Measurements from ENCODE around the gene AREL1.

The AREL1 gene

GRCh38 chr14:74638966-74639365, 73.9 kb downstream of the AREL1 start:
- no peak for DNase-seq (ENCODE audit: low read depth in 2 of 3, low spot score in 1 of 3)

DNA sequence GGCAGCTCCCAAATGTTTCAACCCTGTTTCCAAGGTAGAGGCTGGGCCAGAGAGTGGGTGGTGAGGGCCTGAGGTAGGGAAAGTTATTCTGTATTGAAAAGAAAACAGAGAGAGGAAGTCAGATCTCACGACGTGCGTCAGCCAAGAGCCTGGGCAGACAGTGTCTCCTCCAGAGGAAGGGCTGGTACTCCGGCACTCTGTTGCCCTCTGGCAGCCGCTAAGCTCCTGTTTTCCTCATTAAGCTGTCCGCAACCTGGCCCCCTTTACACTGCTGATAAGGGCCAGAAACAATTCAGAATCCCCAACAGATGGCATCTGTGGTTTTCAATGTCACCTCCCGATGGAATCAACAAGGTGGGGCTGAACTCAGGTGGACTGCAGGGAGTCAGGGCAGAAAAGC, 74.8 kb downstream of the AREL1 start:
- no peak for DNase-seq (ENCODE audit: low read depth in 2 of 3, low spot score in 1 of 3)

- no peak for DNase-seq (ENCODE audit: low read depth in 2 of 3, low spot score in 1 of 3)
These were observed 75.7 kb downstream of the AREL1 start for GRCh38 chr14:74637178-74637550.

DNA sequence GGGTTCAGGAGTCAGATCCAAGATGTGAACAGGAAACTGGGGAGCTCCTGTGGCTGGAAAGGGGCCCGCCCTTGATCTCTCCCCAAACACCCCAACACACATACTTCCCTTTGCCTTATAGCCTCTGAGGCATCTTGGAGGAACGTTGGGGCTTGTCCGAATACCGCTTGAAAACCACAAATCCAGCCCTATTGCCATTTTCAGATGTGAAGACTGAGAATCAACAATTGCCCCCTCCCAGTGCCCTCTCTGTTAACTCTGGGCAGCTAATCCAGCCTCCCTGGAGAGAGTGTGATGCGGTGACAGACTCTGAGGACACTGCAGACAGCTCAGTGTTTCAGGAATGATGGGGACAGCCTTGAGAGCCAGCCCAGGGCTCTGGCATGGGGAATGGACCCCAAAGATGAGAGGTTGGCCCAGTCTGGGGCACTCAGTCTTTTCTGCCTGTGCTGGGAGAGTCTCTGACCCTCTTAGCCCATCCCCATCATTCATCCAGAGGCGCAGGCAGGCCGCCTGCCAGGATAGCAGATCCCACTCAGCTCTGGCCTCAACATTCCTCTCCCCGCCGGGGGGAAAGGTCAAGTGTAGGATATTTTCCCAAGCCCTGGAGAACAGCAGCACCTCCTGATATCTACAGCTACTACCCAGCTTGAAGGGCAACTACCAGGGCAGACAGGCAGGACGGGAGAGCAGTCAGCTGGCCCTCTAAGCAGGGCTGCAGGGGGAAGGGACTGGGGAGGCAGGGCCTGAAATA, 76.3 kb downstream of the AREL1 start:
- no peak for DNase-seq (ENCODE audit: low read depth in 2 of 3, low spot score in 1 of 3)

DNA sequence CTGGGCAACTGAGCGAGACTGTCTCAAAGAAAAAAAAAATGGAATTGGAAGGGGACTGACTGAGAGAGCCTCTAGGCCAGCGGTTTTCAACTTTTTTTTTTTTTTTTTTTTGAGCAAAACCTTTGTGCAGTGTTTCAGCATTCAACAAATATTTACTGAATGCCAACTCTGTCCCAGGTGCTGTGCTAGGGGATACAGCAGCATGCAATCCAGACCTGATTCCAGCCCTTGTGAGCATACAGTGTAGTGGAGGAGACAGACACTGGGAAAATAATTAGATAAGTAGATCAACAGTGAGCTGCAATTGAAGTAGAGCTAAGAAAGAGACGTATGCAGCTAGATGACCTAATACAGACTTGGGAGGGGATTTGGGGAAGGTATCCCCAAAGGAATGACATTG, 77.0 kb downstream of the AREL1 start:
- no peak for DNase-seq (ENCODE audit: low read depth in 2 of 3, low spot score in 1 of 3)

DNA sequence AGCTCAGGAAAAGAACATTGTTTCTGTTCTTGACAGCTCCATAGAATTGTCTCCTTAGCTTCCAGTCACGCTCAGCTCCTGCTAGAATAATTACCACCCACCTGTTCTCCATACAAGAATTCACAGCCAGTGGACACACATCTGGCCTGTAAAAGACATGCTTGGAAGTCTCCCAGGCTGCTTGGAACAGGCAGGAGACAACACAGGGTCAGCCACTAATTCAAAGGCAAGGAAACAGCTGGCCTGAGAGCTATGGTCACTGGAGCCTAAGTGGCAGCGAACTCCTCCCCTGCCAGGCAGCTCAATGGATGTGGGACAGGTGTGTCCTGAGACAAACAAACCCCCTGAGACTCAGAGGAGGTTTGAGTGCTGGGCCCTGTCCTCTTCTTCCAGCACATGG, 77.9 kb downstream of the AREL1 start:
- no peak for DNase-seq (ENCODE audit: low read depth in 2 of 3, low spot score in 1 of 3)

DNA sequence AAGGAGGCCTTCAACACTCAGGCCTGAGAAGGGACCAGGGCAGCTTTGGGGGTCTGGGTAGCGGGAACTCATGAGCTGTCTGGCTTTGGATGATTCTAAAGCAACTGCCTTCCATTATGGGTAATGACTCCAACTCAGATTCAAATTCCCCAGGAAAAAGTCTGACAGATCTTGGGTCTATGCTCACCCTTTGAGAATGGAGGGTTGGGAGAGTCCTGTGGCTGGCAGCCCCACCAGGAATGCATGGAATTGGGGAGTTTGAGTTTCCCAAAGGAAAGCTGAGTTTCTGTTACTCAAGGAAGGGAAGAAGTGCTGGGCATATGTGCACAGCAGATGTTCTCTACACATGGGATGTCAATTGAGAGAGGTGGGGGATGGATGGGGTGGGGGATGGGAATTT, 78.4 kb downstream of the AREL1 start:
- no peak for DNase-seq (ENCODE audit: low read depth in 2 of 3, low spot score in 1 of 3)

GRCh38 chr14:74630881-74631690, 81.8 kb downstream of the AREL1 start:
- DNase-seq (ENCODE audit: low read depth in 2 of 3, low spot score in 1 of 3): no peak

DNA sequence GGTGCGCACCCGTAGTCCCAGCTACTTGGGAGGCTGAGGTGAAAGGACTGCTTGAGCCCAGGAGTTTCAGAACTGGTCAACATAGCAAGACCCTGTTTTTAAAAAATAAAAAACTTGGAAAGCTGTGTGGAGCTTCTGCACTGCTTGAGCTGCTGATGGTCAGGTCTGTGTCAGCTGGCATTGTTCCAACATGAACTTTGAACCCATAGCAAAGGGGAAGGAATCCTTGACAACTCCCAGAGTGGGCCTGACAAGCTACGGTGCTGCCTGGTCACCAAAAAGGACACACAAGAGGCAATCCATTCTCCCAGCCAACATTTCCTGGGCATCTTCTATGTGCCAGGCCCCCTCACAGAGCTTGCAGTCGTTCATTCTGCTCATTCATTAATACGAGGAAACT, 84.5 kb downstream of the AREL1 start:
- DNase-seq (ENCODE audit: low read depth in 2 of 3, low spot score in 1 of 3): no peak

DNA sequence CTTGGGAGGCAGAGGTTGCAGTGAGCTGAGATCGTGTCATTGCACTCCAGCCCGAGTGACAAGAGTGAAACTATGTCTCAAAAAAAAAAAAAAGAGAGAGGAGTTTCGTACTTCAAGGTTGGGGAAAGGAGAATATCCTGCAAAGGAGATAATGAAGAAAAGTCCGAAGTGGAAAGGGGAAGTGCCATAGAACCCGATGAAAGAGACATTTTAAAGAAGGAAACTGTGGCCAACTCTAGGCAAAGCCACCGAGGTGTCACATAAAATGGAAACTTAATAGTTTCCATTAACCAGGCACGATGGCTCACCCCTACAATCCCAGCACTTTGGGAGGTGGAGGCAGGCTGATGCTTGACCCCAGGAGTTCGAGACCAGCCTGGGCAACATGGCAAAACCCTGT, 85.8 kb downstream of the AREL1 start:
- DNase-seq (ENCODE audit: low read depth in 2 of 3, low spot score in 1 of 3): no peak

DNA sequence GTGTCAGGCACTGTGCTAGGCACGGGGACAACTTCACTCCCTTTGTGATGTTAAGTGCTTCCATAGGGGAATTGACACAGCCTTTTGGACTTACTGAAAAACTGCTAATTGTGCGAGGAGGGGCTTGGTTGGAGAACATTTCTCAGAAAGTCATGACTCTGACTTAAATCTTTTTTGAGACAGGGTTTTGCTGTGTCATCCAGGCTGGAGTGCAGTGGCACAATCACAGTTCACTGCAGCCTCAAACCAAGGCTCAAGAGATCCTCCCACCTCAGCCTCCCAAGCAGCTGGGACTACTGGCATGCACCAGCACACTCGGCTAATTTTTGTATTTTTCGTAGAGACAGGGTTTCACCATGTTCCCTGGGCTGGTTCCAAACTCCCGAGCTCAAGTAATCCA, 90.6 kb downstream of the AREL1 start:
- no peak for DNase-seq (ENCODE audit: low read depth in 2 of 3, low spot score in 1 of 3)

DNA sequence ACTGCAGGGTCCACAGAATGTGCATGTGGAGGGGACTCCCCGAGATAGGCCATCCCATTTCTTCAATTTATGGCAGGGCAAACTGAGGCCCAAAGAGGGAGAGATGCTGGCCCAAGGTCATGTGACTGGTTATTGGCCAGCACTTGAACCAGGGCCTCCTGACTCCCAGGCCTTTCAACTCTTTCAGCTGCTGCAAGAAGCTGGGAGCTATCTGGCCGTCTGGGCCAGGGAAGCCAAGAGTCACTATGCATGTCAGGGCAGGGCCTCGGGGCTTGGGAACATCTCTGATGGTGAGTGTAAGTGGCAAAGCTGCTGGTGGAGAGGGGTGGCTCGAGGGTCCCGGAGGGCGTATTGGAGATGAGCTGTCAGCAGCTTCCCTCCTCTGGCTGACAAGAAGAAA, 91.3 kb downstream of the AREL1 start:
- no peak for DNase-seq (ENCODE audit: low read depth in 2 of 3, low spot score in 1 of 3)

DNA sequence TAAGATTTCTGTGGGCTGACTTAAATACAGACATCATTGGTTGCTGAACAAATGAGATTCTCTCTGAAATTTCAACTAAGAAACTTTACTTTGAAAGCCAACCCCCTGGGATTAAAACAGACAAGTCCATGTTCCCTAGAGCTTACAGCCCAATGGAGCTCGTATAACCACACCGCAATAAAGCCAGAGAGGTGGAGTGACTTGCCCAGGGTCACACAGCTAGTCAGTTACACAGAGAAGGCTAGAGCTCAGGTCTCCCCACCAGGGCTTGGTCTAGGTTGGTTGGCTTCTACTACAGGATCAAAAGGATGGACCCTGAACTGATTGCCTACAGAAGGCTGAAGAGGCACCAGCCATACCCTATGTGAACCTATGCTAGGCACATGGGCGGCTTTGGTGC, 92.0 kb downstream of the AREL1 start:
- no peak for DNase-seq (ENCODE audit: low read depth in 2 of 3, low spot score in 1 of 3)

- DNase-seq (ENCODE audit: low read depth in 2 of 3, low spot score in 1 of 3): peak in 1 of 3 donors; percentile 31
These were observed 92.4 kb downstream of the AREL1 start for GRCh38 chr14:74620497-74620921.

DNA sequence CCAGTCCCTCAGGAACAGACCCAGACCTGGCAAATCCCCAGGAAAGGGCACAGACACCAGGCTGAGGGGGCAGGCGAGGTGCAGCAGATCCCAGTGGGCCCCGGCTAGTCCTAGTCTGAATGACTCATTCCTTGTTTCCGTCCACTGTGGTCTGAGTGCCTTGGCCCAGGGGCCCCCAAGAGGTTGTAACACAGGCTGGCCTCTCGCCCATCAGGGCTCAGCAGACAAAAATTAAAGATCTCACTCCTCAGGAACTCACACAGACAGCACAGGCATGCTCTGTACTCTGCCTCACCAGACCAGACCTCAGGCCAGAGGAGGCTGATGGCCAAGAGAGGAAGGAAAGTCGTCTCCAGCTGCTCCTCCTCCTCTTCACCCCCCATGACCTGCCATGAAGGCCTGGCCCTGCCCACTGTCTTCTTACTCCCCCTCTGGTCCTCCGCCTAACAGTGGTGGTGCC, 93.2 kb downstream of the AREL1 start:
- DNase-seq (ENCODE audit: low read depth in 2 of 3, low spot score in 1 of 3): no peak

GRCh38 chr14:74618078-74618952, 94.6 kb downstream of the AREL1 start:
- peak in 2 of 3 donors; percentile 38 to 41 for DNase-seq (ENCODE audit: low read depth in 2 of 3, low spot score in 1 of 3)

- DNase-seq (ENCODE audit: low read depth in 2 of 3, low spot score in 1 of 3): no peak
These were observed 95.7 kb downstream of the AREL1 start for GRCh38 chr14:74616996-74617700.

GRCh38 chr14:74616507-74616906, 96.4 kb downstream of the AREL1 start:
- DNase-seq (ENCODE audit: low read depth in 2 of 3, low spot score in 1 of 3): no peak

GRCh38 chr14:74615735-74616134, 97.1 kb downstream of the AREL1 start:
- DNase-seq (ENCODE audit: low read depth in 2 of 3, low spot score in 1 of 3): no peak

- DNase-seq (ENCODE audit: low read depth in 2 of 3, low spot score in 1 of 3): no peak
These were observed 98.1 kb downstream of the AREL1 start for GRCh38 chr14:74614508-74615495.
